ENCODE measurements around the gene CNTNAP3.
"Not testable (repeated sequence)": the region's sequence is repeated elsewhere in the genome, so short reads cannot be mapped to it uniquely, and the experiment has no call there.

DNA sequence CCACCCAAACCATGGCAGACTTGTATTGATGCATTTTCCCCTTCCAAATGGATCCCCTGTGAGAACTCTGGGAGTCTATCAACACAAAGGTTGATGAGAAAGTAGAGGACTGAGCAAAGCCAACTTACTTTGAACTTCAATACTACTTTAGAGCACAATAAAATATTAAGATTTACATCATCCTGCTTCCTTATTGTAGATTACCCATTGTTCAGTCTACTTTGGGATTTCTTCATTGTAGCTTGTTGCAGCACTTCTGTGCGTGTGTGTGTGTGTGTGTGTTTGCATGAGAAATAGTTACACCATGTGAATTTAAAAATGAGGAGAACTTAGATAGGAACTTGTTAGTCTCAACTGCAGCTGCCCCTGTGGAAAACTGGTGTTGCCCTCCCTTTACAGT is 72.0 kb downstream of the CNTNAP3 start:
- TF ChIP-seq, protein P1, sequence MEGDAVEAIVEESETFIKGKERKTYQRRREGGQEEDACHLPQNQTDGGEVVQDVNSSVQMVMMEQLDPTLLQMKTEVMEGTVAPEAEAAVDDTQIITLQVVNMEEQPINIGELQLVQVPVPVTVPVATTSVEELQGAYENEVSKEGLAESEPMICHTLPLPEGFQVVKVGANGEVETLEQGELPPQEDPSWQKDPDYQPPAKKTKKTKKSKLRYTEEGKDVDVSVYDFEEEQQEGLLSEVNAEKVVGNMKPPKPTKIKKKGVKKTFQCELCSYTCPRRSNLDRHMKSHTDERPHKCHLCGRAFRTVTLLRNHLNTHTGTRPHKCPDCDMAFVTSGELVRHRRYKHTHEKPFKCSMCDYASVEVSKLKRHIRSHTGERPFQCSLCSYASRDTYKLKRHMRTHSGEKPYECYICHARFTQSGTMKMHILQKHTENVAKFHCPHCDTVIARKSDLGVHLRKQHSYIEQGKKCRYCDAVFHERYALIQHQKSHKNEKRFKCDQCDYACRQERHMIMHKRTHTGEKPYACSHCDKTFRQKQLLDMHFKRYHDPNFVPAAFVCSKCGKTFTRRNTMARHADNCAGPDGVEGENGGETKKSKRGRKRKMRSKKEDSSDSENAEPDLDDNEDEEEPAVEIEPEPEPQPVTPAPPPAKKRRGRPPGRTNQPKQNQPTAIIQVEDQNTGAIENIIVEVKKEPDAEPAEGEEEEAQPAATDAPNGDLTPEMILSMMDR (IDR thresholded peaks at IDR 0.05), result not testable (repeated sequence)
- TF ChIP-seq POLR2A, POLR2AphosphoS5 (IDR thresholded peaks at IDR 0.05): not testable (repeated sequence)
